ENCODE results near the gene UNC45A.
A peak's percentile ranks its signal among the peaks of the same experiment; 100 is the strongest.

The UNC45A gene

GRCh38 chr15:90994417-90995311 lies 59.6 kb downstream of the UNC45A start, which contains the start of gene PRC1 (continued):
- TF ChIP-seq ZNF837 (tag by site-specific recombination; IDR thresholded peaks at IDR 0.05) (no peak), IKZF3 (tag by site-specific recombination; IDR thresholded peaks at IDR 0.05) (peak; percentile 100), PATZ1 (tag by site-specific recombination; IDR thresholded peaks at IDR 0.05) (peak; percentile 92), ZNF211 (tag by site-specific recombination; IDR thresholded peaks at IDR 0.05; ENCODE audit: low read depth) (no peak), ZNF660 (tag by site-specific recombination; IDR thresholded peaks at IDR 0.05) (peak; percentile 85), ZFP3 (tag by site-specific recombination; IDR thresholded peaks at IDR 0.05; ENCODE audit: low read depth) (no peak), FEZF1 (tag by site-specific recombination; IDR thresholded peaks at IDR 0.05) (peak; percentile 41; the same call in 1 of the 2 replicates), ZNF426 (tag by site-specific recombination; IDR thresholded peaks at IDR 0.05) (no peak), ZNF510 (tag by site-specific recombination; IDR thresholded peaks at IDR 0.05; ENCODE audit: insufficient replicate concordance) (no peak), ZNF266 (tag by site-specific recombination; IDR thresholded peaks at IDR 0.05; ENCODE audit: low read depth) (no peak), WT1 (tag by site-specific recombination; IDR thresholded peaks at IDR 0.05) (peak; percentile 84), ZNF548 (tag by site-specific recombination; IDR thresholded peaks at IDR 0.05) (no peak), ZNF292 (tag by site-specific recombination; IDR thresholded peaks at IDR 0.05; ENCODE audit: borderline replicate concordance, low read depth) (no peak), ZNF202 (tag by site-specific recombination; IDR thresholded peaks at IDR 0.05; ENCODE audit: borderline replicate concordance) (no peak), ZNF391 (tag by site-specific recombination; IDR thresholded peaks at IDR 0.05; ENCODE audit: borderline replicate concordance, low read depth) (peak; percentile 59; the same call in 1 of the 2 replicates), ZNF626 (tag by site-specific recombination; IDR thresholded peaks at IDR 0.05) (no peak), HOXA7 (CRISPR knock-in tag; IDR thresholded peaks at IDR 0.05; ENCODE audit: borderline replicate concordance) (no peak), ZNF639 (tag by site-specific recombination; IDR thresholded peaks at IDR 0.05) (peak; percentile 68; the same call in 1 of the 2 replicates), ZBTB48 (tag by site-specific recombination; IDR thresholded peaks at IDR 0.05) (peak; percentile 81), ZFP41 (tag by site-specific recombination; IDR thresholded peaks at IDR 0.05; ENCODE audit: borderline replicate concordance) (no peak)
- TF ChIP-seq, protein P1, sequence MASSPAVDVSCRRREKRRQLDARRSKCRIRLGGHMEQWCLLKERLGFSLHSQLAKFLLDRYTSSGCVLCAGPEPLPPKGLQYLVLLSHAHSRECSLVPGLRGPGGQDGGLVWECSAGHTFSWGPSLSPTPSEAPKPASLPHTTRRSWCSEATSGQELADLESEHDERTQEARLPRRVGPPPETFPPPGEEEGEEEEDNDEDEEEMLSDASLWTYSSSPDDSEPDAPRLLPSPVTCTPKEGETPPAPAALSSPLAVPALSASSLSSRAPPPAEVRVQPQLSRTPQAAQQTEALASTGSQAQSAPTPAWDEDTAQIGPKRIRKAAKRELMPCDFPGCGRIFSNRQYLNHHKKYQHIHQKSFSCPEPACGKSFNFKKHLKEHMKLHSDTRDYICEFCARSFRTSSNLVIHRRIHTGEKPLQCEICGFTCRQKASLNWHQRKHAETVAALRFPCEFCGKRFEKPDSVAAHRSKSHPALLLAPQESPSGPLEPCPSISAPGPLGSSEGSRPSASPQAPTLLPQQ (tag by site-specific recombination; IDR thresholded peaks at IDR 0.05): peak; percentile 77
- TF ChIP-seq, protein P2, sequence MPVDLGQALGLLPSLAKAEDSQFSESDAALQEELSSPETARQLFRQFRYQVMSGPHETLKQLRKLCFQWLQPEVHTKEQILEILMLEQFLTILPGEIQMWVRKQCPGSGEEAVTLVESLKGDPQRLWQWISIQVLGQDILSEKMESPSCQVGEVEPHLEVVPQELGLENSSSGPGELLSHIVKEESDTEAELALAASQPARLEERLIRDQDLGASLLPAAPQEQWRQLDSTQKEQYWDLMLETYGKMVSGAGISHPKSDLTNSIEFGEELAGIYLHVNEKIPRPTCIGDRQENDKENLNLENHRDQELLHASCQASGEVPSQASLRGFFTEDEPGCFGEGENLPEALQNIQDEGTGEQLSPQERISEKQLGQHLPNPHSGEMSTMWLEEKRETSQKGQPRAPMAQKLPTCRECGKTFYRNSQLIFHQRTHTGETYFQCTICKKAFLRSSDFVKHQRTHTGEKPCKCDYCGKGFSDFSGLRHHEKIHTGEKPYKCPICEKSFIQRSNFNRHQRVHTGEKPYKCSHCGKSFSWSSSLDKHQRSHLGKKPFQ (tag by site-specific recombination; IDR thresholded peaks at IDR 0.05): 0 out of 2 replicates have a peak, but pooled peaks have one; percentile 24
- TF ChIP-seq, protein P3, sequence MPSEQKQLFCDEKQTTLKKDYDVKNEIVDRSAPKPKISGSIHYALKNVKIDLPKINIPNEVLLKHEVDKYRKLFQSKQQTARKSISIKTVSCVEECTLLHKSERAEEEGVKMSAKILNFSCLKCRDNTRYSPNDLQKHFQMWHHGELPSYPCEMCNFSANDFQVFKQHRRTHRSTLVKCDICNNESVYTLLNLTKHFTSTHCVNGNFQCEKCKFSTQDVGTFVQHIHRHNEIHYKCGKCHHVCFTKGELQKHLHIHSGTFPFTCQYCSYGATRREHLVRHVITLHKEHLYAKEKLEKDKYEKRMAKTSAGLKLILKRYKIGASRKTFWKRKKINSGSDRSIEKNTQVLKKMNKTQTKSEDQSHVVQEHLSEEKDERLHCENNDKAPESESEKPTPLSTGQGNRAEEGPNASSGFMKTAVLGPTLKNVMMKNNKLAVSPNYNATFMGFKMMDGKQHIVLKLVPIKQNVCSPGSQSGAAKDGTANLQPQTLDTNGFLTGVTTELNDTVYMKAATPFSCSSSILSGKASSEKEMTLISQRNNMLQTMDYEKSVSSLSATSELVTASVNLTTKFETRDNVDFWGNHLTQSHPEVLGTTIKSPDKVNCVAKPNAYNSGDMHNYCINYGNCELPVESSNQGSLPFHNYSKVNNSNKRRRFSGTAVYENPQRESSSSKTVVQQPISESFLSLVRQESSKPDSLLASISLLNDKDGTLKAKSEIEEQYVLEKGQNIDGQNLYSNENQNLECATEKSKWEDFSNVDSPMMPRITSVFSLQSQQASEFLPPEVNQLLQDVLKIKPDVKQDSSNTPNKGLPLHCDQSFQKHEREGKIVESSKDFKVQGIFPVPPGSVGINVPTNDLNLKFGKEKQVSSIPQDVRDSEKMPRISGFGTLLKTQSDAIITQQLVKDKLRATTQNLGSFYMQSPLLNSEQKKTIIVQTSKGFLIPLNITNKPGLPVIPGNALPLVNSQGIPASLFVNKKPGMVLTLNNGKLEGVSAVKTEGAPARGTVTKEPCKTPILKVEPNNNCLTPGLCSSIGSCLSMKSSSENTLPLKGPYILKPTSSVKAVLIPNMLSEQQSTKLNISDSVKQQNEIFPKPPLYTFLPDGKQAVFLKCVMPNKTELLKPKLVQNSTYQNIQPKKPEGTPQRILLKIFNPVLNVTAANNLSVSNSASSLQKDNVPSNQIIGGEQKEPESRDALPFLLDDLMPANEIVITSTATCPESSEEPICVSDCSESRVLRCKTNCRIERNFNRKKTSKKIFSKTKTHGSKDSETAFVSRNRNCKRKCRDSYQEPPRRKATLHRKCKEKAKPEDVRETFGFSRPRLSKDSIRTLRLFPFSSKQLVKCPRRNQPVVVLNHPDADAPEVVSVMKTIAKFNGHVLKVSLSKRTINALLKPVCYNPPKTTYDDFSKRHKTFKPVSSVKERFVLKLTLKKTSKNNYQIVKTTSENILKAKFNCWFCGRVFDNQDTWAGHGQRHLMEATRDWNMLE (tag by site-specific recombination; conservative IDR thresholded peaks at IDR 0.05; ENCODE audit: low read depth): peak; percentile 19; the same call in 1 of the 2 replicates
- TF ChIP-seq, protein P4, sequence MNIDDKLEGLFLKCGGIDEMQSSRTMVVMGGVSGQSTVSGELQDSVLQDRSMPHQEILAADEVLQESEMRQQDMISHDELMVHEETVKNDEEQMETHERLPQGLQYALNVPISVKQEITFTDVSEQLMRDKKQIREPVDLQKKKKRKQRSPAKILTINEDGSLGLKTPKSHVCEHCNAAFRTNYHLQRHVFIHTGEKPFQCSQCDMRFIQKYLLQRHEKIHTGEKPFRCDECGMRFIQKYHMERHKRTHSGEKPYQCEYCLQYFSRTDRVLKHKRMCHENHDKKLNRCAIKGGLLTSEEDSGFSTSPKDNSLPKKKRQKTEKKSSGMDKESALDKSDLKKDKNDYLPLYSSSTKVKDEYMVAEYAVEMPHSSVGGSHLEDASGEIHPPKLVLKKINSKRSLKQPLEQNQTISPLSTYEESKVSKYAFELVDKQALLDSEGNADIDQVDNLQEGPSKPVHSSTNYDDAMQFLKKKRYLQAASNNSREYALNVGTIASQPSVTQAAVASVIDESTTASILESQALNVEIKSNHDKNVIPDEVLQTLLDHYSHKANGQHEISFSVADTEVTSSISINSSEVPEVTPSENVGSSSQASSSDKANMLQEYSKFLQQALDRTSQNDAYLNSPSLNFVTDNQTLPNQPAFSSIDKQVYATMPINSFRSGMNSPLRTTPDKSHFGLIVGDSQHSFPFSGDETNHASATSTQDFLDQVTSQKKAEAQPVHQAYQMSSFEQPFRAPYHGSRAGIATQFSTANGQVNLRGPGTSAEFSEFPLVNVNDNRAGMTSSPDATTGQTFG (tag by site-specific recombination; IDR thresholded peaks at IDR 0.05; ENCODE audit: borderline replicate concordance): no peak; the same call in 1 of the 2 replicates
